HepG2 (cell line): ENCODE results near the gene SMC1A. TPM values are rescaled to one million over a fixed set of nuclear protein-coding genes. Genes with fewer than 3 reads are reported as not detected.

Source experiments
- ATAC-seq: fragments of 200-7000 bp; cut with Tn5 transposase; 3 replicates; pipeline ENCODE4 v1.9.1; 2020; ENCODE audit warnings: mild to moderate bottlenecking, moderate library complexity
- BruUV-seq: library from RNA; stranded (reverse); fragments of 400-500 nt; replicated peaks from 2 replicates; lab custom pipeline; 2021; lab: Mats Ljungman, UMichigan
- CTCF ChIA-PET: fragments of 300-600 bp; formaldehyde crosslinking; extraction: SDS; loops from one replicate; lab custom pipeline; 2021; ENCODE audit warnings: low total read pairs, inconsistent platforms, low intra/inter-chr PET ratio; lab: Yijun Ruan, JAX
- POLR2A ChIA-PET: fragments of 350-600 bp; sonication (Branson Sonifier 250); formaldehyde crosslinking; loops from one replicate; lab custom pipeline; 2020; ENCODE audit warnings: antibody characterized with exemption, inconsistent platforms; lab: Yijun Ruan, JAX
- DNase-seq: peaks from one replicate; pipeline ENCODE4 v3.0.0-alpha.2; 2015; ENCODE audit warnings: low spot score
- FAIRE-seq: peaks from 3 replicates; lab custom pipeline; 2011; peaks lifted over from hg19 to GRCh38; lab: Jason Lieb, UNC
- H2AFZ ChIP-seq: one replicate; pipeline ENCODE4 v1.6.1; 2011; ENCODE audit warnings: low read length, inconsistent platforms
- H3K27ac ChIP-seq: fragments of 300-600 bp; 3 replicates; pipeline ENCODE4 v1.8.0; 2011; ENCODE audit warnings: mixed run types, mild to moderate bottlenecking, mixed read lengths, low read length, inconsistent platforms; ENCODE audit not compliant: insufficient read depth; ENCODE audit errors: extremely low read length
- H3K27me3 ChIP-seq, 2 experiments: fragments of 200-600 bp in 1 of 2; 2 replicates in 1 of 2; 3 replicates in 1 of 2; pipeline versions ENCODE4 v1.6.0 to v1.8.0; 2011; ENCODE audit warnings: low read length in 2 of 2, mild to moderate bottlenecking in 2 of 2, moderate library complexity in 2 of 2, inconsistent platforms in 1 of 2; ENCODE audit not compliant: insufficient read depth in 2 of 2, control insufficient read depth in 1 of 2
- H3K36me3 ChIP-seq, 2 experiments: fragments of 200-600 bp in 1 of 2; replicated peaks in 1 of 2; 2 replicates in 1 of 2; 3 replicates in 1 of 2; pipeline versions ENCODE4 v1.5.1 to v1.8.0; 2011; ENCODE audit warnings: low read length in 2 of 2, inconsistent platforms in 1 of 2; ENCODE audit not compliant: insufficient read depth in 2 of 2, control insufficient read depth in 1 of 2
- H3K4me1 ChIP-seq: 2 replicates; pipeline ENCODE4 v1.5.1; 2012; ENCODE audit warnings: low read length, inconsistent platforms; ENCODE audit not compliant: insufficient read depth
- H3K4me2 ChIP-seq: 2 replicates; pipeline ENCODE4 v1.6.0; 2011; ENCODE audit warnings: low read depth, low read length, inconsistent platforms
- H3K4me3 ChIP-seq, 3 experiments: fragments of 200-600 bp in 1 of 3; sonication (generic), shearing (Covaris generic) in 1 of 3; replicated peaks in 1 of 3; 2 replicates each; pipeline ENCODE4 v1.5.1; 2011 to 2016; ENCODE audit warnings: low read length in 3 of 3, inconsistent platforms in 2 of 3, low read depth in 2 of 3, mild to moderate bottlenecking in 2 of 3, control low read depth in 1 of 3, mixed read lengths in 1 of 3; ENCODE audit not compliant: insufficient read depth in 1 of 3
- H3K79me2 ChIP-seq: one replicate; pipeline ENCODE4 v1.6.1; 2011; ENCODE audit warnings: low read length, inconsistent platforms; ENCODE audit not compliant: insufficient read depth
- H3K9ac ChIP-seq: 2 replicates; pipeline ENCODE4 v1.6.0; 2011; ENCODE audit warnings: mild to moderate bottlenecking, low read depth, low read length, inconsistent platforms; ENCODE audit not compliant: insufficient read depth
- H3K9me3 ChIP-seq: 2 replicates; pipeline ENCODE4 v1.5.1; 2012; ENCODE audit warnings: mild to moderate bottlenecking, low read length
- H4K20me1 ChIP-seq: 2 replicates; pipeline ENCODE4 v1.6.0; 2011; ENCODE audit warnings: inconsistent platforms, mild to moderate bottlenecking, low read length, moderate library complexity; ENCODE audit not compliant: insufficient read depth
- CEBPZ ChIP-seq: IDR thresholded peaks from 2 replicates; pipeline ENCODE4 v1.6.1; 2012; ENCODE audit warnings: low read length, improper control_type of control experiment
- DPF2 ChIP-seq: sonication (generic); formaldehyde crosslinking; IDR thresholded peaks from 2 replicates; pipeline ENCODE4 v1.4.0; 2020; ENCODE audit warnings: mild to moderate bottlenecking, low read depth, missing genetic modification reagents, borderline replicate concordance
- KLF6 ChIP-seq: IDR thresholded peaks from 2 replicates; pipeline ENCODE4 v1.8.0; 2016; ENCODE audit warnings: missing biosample characterization, missing genetic modification reagents
- MLX ChIP-seq: IDR thresholded peaks from 2 replicates; pipeline ENCODE4 v1.6.1; 2016
- NR2C2 ChIP-seq: sonication (generic); formaldehyde crosslinking; IDR thresholded peaks from 2 replicates; pipeline ENCODE4 v1.4.0; 2020; ENCODE audit warnings: missing genetic modification reagents, mild to moderate bottlenecking, moderate library complexity, borderline replicate concordance
- TEAD3 ChIP-seq: optimal IDR thresholded peaks from 2 replicates; pipeline ENCODE3; 2016; ENCODE audit warnings: borderline replicate concordance
- U2AF1 ChIP-seq: fragments of 200-400 bp; formaldehyde crosslinking; optimal IDR thresholded peaks from 2 replicates; pipeline ENCODE3; 2017; ENCODE audit warnings: mild to moderate bottlenecking, low read depth, low read length
- ZBTB37 ChIP-seq: sonication (generic); formaldehyde crosslinking; IDR thresholded peaks from 2 replicates; pipeline ENCODE4 v1.4.0; 2020; ENCODE audit warnings: mild to moderate bottlenecking, missing genetic modification reagents
- ZNF407 ChIP-seq: sonication (generic); formaldehyde crosslinking; IDR thresholded peaks from one replicate; pipeline ENCODE4 v1.5.1; 2020; ENCODE audit warnings: mild to moderate bottlenecking, missing genetic modification reagents; ENCODE audit errors: not compliant biosample characterization
- ZNF598 ChIP-seq: sonication (generic); formaldehyde crosslinking; IDR thresholded peaks from 2 replicates; pipeline ENCODE4 v1.5.1; 2020; ENCODE audit warnings: mild to moderate bottlenecking, missing genetic modification reagents, borderline replicate concordance
- WGBS: methylation state at CpG from one replicate; pipeline ENCODE4 v1.1.6; 2017; ENCODE audit warnings: low lambda C conversion rate; 5-methylcytosine and 5-hydroxymethylcytosine counted together
- in situ Hi-C: cut with HindIII; loops from 2 replicates; pipeline ENCODE4 v1.10.0; 2017; ENCODE audit warnings: low pct_unique_long_range_greater_than_20kb; ENCODE audit not compliant: extremely low pct_ligation_motif_present
- intact Hi-C: fragments of 100-400 bp; cut with micrococcal nuclease; formaldehyde crosslinking; loops from one replicate; pipeline ENCODE4 v1.10.0; 2022; ENCODE audit not compliant: unreplicated experiment
- polyA plus RNA-seq, 8 experiments: library from polyadenylated mRNA; depleted of rRNA in 3 of 8; stranded (reverse) in 7 of 8; unstranded in 1 of 8; fragments of >200 nt; fragmentation: Illumina TruSeq in 4 of 8; extraction: Trizol in 4 of 8; gene quantifications; 2 replicates each; pipeline versions ENCODE4 v1.2.1 to v1.2.3, GENCODE V29; 2011 to 2016; ENCODE audit warnings: low read depth in 4 of 8, missing spikeins in 1 of 8, mixed read lengths in 1 of 8; ENCODE audit not compliant: insufficient read depth in 1 of 8
- total RNA-seq, 5 experiments: library from RNA; depleted of rRNA; stranded (reverse); fragments of >200 nt; fragmentation: Illumina TruSeq; extraction: Trizol; gene quantifications; 2 replicates each; pipeline ENCODE4 v1.2.3, GENCODE V29; 2016; ENCODE audit warnings: low read depth in 1 of 5

SMC1A gene
- total and polyA plus RNA-seq, 2 of the 13 experiments (the other 11 are each of a cell fraction or from before 2014, with no cell fraction given): 9.4 to 46.6 TPM

- H4K20me1 ChIP-seq: no peaks in the 10 kb centered on the region
- no CpG with 5 or more reads among the region's 10 CpGs for WGBS
- in situ Hi-C loops: no loop called here
- H2AFZ ChIP-seq: no peak overlapping the region
- ATAC-seq: no peak
- CTCF ChIA-PET: interaction anchor here (1.1 kb wide), 1 partner anchor 13 kb away, joined by 3 read pairs; no protein-coding TSS in a partner anchor
- H3K9ac ChIP-seq: no peak overlapping the region
- intact Hi-C loops: no loop called here
- no TSS peak for BruUV-seq
- H3K9me3 ChIP-seq: no peaks in the 10 kb centered on the region
- H3K36me3 ChIP-seq: no peaks in the 10 kb centered on the region
- TF ChIP-seq ZNF598 (no peak), DPF2 (CRISPR knock-in tag) (no peak), CEBPZ (no peak), ZBTB37 (CRISPR knock-in tag) (no peak), KLF6 (no peak), ZNF407 (CRISPR knock-in tag) (no peak), U2AF1 (no peak), NR2C2 (CRISPR knock-in tag) (no peak), TEAD3 (no peak), MLX (no peak)
- no peaks in the 10 kb centered on the region for H3K4me1 ChIP-seq
- POLR2A ChIA-PET: no interaction called here
- no peak overlapping the region for H3K4me2 ChIP-seq
- H3K79me2 ChIP-seq: no peaks in the 10 kb centered on the region
- no peak for DNase-seq
- FAIRE-seq: no peak
- H3K27ac ChIP-seq: no peak overlapping the region
- no peak overlapping the region for H3K4me3 ChIP-seq
- peaks cover 0 to 2% of the 10 kb centered on the region in 2 experiments; a peak in 1 of 5 replicates for H3K27me3 ChIP-seq
Measured at GRCh38 chrX:53330331-53330730, 92.1 kb downstream of the SMC1A start.
